Activated B cell treated with CpG ODN at 0.5 μM for 24 hours (primary cell): Measurements from ENCODE around the gene PRRG2. TPM values are rescaled to one million over a fixed set of nuclear protein-coding genes. Genes with fewer than 3 reads are reported as not detected.

Experiments used
- ATAC-seq: fragments of 200-7000 bp; cut with Tn5 transposase; one replicate; pipeline ENCODE4 v1.10.0; 2021; ENCODE audit warnings: low read depth, mild to moderate bottlenecking, moderate library complexity
- CTCF ChIA-PET: fragments of 350-600 bp; sonication (Branson Sonifier 250); formaldehyde crosslinking; loops from one replicate; lab custom pipeline; 2021; ENCODE audit warnings: antibody characterized with exemption; lab: Charles Lee
- POLR2A ChIA-PET: fragments of 350-600 bp; sonication (Branson Sonifier 250); formaldehyde crosslinking; loops from one replicate; lab custom pipeline; 2021; ENCODE audit warnings: antibody characterized with exemption; lab: Charles Lee
- DNase-seq: peaks from one replicate; pipeline ENCODE4 v3.0.0; 2022
- H3K27ac Mint-ChIP-seq: one replicate; pipeline ENCODE4 v1.8.0; 2020; ENCODE audit warnings: mixed read lengths
- H3K27me3 Mint-ChIP-seq: one replicate; pipeline ENCODE4 v1.8.0; 2021; ENCODE audit warnings: mixed read lengths
- H3K36me3 Mint-ChIP-seq: one replicate; pipeline ENCODE4 v1.8.0; 2021; ENCODE audit warnings: low read depth, mixed read lengths
- H3K4me1 Mint-ChIP-seq: one replicate; pipeline ENCODE4 v1.8.0; 2021; ENCODE audit warnings: mixed read lengths
- H3K4me3 Mint-ChIP-seq: one replicate; pipeline ENCODE4 v1.8.0; 2020; ENCODE audit warnings: mild to moderate bottlenecking, mixed read lengths
- H3K9me3 Mint-ChIP-seq: one replicate; pipeline ENCODE4 v1.8.0; 2020; ENCODE audit warnings: mixed read lengths
- CTCF ChIP-seq: fragments of 200-600 bp; IDR thresholded peaks from one replicate; pipeline ENCODE4 v1.8.0; 2022; ENCODE audit warnings: antibody characterized with exemption, mild to moderate bottlenecking
- intact Hi-C: fragments of 100-400 bp; cut with micrococcal nuclease; formaldehyde crosslinking; loops from one replicate; pipeline ENCODE4 v1.15.1; 2024
- total RNA-seq: library from RNA; stranded (reverse); gene quantifications from 2 replicates; pipeline ENCODE4 v1.2.3, GENCODE V29; 2022

The PRRG2 gene
- total RNA-seq, 1 donor from 2014 or later, result 1.8 TPM

GRCh38 chr19:49570138-49570856 lies 10.8 kb upstream of the PRRG2 start:
- H3K27me3 Mint-ChIP-seq, result no peaks in the 10 kb centered on the region
- peaks cover 26% of the 10 kb centered on the region for H3K36me3 Mint-ChIP-seq
- POLR2A ChIA-PET, result interaction anchor here (0.6 to 1.8 kb wide), 6 partner anchors 10 to 359 kb away, joined by 3 to 9 read pairs (median 4); partner anchors contain the start of genes ATF5, FCGRT, NOSIP and NUP62
- H3K4me1 Mint-ChIP-seq, result peaks cover 30% of the 10 kb centered on the region
- peak; percentile 98 for TF ChIP-seq CTCF
- H3K9me3 Mint-ChIP-seq, result no peaks in the 10 kb centered on the region
- peak overlapping the region; percentile 53 for H3K27ac Mint-ChIP-seq
- ATAC-seq, result peak; percentile 93
- CTCF ChIA-PET, result interaction anchor here (0.7 to 4.1 kb wide), 21 partner anchors 10 to 345 kb away, joined by 3 to 25 read pairs (median 5); partner anchors contain the start of genes FLT3LG, NOSIP, PRMT1 and PRR12
- DNase-seq, result no peak
- H3K4me3 Mint-ChIP-seq, result peak overlapping the region; percentile 41
- intact Hi-C loops, result loop anchor here (1.0 to 10.0 kb wide), 7 partner anchors 23 to 475 kb away; partner anchors contain the start of gene FLT3LG

- Mint-ChIP-seq H3K27ac (no peak overlapping the region), H3K4me1 (peaks cover 30% of the 10 kb centered on the region), H3K4me3 (no peak overlapping the region), H3K27me3 (no peaks in the 10 kb centered on the region), H3K9me3 (no peaks in the 10 kb centered on the region), H3K36me3 (peaks cover 29% of the 10 kb centered on the region)
- no peak for ATAC-seq
- ChIA-PET CTCF (interaction anchor here (0.9 to 4.1 kb wide), 16 partner anchors 10 to 346 kb away, joined by 3 to 25 read pairs (median 6); partner anchors contain the start of genes FLT3LG, PRMT1 and PRR12), POLR2A (interaction anchor here (0.9 to 1.8 kb wide), 4 partner anchors 9 to 358 kb away, joined by 3 to 9 read pairs (median 5); partner anchors contain the start of genes ATF5, FCGRT, NOSIP and NUP62)
- no peak for DNase-seq
- TF ChIP-seq CTCF, result no peak
- intact Hi-C loops, result loop anchor here (1.0 to 10.0 kb wide), 7 partner anchors 24 to 476 kb away; partner anchors contain the start of gene FLT3LG
These were observed 10.0 kb upstream of the PRRG2 start for GRCh38 chr19:49570997-49571676.

- H3K4me3 Mint-ChIP-seq, result no peak overlapping the region
- no peak for TF ChIP-seq CTCF
- H3K27me3 Mint-ChIP-seq, result no peaks in the 10 kb centered on the region
- peaks cover 33% of the 10 kb centered on the region for H3K36me3 Mint-ChIP-seq
- no peak overlapping the region for H3K27ac Mint-ChIP-seq
- no peak for DNase-seq
- no peak for ATAC-seq
- POLR2A ChIA-PET, result interaction anchor here (0.7 kb wide), 1 partner anchor 935 kb away, joined by 5 read pairs; no protein-coding TSS in a partner anchor
- intact Hi-C loops, result loop anchor here (10.0 kb wide), 1 partner anchor 478 kb away; no protein-coding TSS in a partner anchor
- CTCF ChIA-PET, result interaction anchor here (0.6 kb wide), 1 partner anchor 10 kb away, joined by 3 read pairs; no protein-coding TSS in a partner anchor
- H3K4me1 Mint-ChIP-seq, result peaks cover 25% of the 10 kb centered on the region
- H3K9me3 Mint-ChIP-seq, result no peaks in the 10 kb centered on the region
These were observed 8.1 kb upstream of the PRRG2 start for GRCh38 chr19:49573009-49573408.

- Mint-ChIP-seq H3K4me1 (peaks cover 23% of the 10 kb centered on the region), H3K27ac (no peak overlapping the region), H3K9me3 (no peaks in the 10 kb centered on the region), H3K36me3 (peaks cover 35% of the 10 kb centered on the region), H3K4me3 (no peak overlapping the region), H3K27me3 (no peaks in the 10 kb centered on the region)
- no peak for TF ChIP-seq CTCF
- ATAC-seq (no peak), DNase-seq (no peak)
- ChIA-PET CTCF (interaction anchor here (0.6 to 0.7 kb wide), 2 partner anchors 11 to 72 kb away, joined by 3 read pairs; no protein-coding TSS in a partner anchor), POLR2A (no interaction called here)
- intact Hi-C loops, result loop anchor here (10.0 kb wide), 1 partner anchor 479 kb away; no protein-coding TSS in a partner anchor
These were observed 7.7 kb upstream of the PRRG2 start for GRCh38 chr19:49573425-49573824.
